D341Med (cell line): ENCODE results near the gene TMOD1.

ENCODE experiments used
- DNase-seq: peaks from one replicate; pipeline ENCODE4 v3.0.0; 2012; ENCODE audit warnings: low spot score

The TMOD1 gene

GRCh38 chr9:97517331-97518089 lies 16.0 kb downstream of the TMOD1 start:
- no peak for DNase-seq

- no peak for DNase-seq
Measured at GRCh38 chr9:97518166-97518908, 16.9 kb downstream of the TMOD1 start.

GRCh38 chr9:97518909-97519307 lies 17.4 kb downstream of the TMOD1 start:
- DNase-seq: no peak

GRCh38 chr9:97519441-97519970 lies 18.0 kb downstream of the TMOD1 start:
- no peak for DNase-seq

GRCh38 chr9:97521576-97522333 lies 20.3 kb downstream of the TMOD1 start:
- no peak for DNase-seq

- DNase-seq: no peak
Measured at GRCh38 chr9:97524424-97524823, 23.0 kb downstream of the TMOD1 start.

- DNase-seq: no peak
Measured at GRCh38 chr9:97525451-97525850, 24.0 kb downstream of the TMOD1 start.

- DNase-seq: no peak
Measured at GRCh38 chr9:97526895-97527575, 25.6 kb downstream of the TMOD1 start.

GRCh38 chr9:97527626-97528528 lies 26.4 kb downstream of the TMOD1 start:
- no peak for DNase-seq

- no peak for DNase-seq
Measured at GRCh38 chr9:97528529-97529230, 27.2 kb downstream of the TMOD1 start.

GRCh38 chr9:97529363-97530076 lies 28.1 kb downstream of the TMOD1 start:
- DNase-seq: no peak

GRCh38 chr9:97531888-97532376 lies 30.5 kb downstream of the TMOD1 start:
- no peak for DNase-seq

GRCh38 chr9:97534185-97534584 lies 32.7 kb downstream of the TMOD1 start:
- no peak for DNase-seq

- DNase-seq: no peak
Measured at GRCh38 chr9:97534961-97535594, 33.6 kb downstream of the TMOD1 start.

GRCh38 chr9:97535771-97536170 lies 34.3 kb downstream of the TMOD1 start:
- DNase-seq: no peak

- DNase-seq: no peak
Measured at GRCh38 chr9:97536480-97536879, 35.0 kb downstream of the TMOD1 start.

- DNase-seq: no peak
Measured at GRCh38 chr9:97543561-97543960, 42.1 kb downstream of the TMOD1 start.

- DNase-seq: no peak
Measured at GRCh38 chr9:97545486-97545885, 44.0 kb downstream of the TMOD1 start.
